NOMO-1 treated with dmso at 0.1 percent for 144 hours (cell line): Measurements from ENCODE around the gene ROBO2.

Source experiments
- DNase-seq: peaks from one replicate; lab custom pipeline; 2025; ENCODE audit not compliant: unreplicated experiment; lab: John Stamatoyannopoulos, UW

ROBO2 gene

DNA sequence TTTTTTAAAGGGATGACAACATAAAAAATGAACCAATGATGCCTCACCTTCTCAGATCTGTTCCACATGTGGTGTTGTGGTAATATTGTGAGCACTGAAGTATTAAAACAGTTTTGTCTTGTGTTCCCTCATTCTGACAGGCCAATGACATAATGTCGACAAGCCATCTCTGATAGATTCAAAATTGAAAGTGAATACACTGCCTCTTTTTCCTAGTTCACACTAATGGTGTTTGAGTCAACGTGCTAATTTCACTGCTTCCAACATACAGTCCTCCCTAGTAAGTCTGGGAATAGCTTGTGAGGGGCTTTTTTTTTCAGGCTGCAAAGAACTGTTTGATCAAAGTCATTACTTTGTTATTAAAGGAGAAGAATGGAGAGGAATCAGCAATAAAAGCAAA, 82.8 kb downstream of the ROBO2 start:
- no peak for DNase-seq

DNA sequence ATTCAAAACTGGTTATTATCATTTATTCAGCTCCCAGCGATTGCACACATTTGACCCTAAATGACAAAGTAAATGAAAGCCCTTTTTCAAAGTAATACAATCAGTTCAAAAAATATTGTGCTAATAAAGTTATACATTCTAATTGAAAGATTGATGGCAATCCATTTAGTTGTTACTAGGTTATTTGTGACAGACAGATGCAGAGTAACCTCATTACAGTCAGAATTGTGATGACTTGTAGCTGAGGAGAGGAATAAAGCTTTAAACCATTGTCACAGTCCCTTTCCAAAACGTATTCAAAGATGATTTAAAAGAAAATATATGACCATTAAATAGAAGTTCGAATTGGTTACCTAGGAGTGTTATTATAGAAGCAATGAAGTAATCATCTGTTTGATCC, 86.1 kb downstream of the ROBO2 start:
- no peak for DNase-seq

DNA sequence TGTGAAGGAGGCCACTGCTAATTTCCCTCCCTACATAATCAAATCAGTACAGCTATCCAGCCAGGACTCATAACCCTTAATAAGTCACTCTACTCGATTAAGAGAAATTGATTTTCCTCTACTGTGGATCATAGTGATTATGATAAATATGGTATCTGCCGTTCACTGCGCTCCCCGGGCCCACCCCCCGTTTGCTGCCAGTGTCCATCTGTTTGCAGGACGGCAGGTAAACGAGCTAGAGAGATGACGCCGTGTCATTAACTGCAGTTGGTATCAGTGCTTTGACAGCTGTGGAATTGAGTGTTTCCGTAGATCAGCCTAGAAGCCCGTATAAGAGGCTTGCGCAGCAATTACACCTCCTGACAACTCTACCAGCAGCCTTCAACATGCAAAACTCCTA, 94.9 kb downstream of the ROBO2 start:
- no peak for DNase-seq

DNA sequence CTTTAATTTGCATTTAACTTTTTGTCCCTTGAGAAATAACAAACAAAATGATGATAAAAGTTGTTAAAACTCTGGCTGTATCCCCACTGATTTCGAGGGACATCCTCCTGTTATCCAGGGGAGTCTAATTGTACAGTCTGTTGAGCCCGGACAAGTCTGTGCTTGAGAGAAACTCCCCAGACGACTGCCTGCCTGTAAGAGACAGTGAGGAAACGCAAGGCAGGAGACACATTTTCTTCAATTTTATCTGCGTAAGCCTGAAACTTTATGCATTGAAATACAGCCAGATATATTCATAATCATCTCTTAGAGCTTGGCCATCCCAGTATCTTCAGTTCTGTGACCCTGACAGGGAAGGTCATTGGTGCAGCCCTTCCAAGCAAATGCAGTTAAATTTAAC, 97.7 kb downstream of the ROBO2 start:
- no peak for DNase-seq

DNA sequence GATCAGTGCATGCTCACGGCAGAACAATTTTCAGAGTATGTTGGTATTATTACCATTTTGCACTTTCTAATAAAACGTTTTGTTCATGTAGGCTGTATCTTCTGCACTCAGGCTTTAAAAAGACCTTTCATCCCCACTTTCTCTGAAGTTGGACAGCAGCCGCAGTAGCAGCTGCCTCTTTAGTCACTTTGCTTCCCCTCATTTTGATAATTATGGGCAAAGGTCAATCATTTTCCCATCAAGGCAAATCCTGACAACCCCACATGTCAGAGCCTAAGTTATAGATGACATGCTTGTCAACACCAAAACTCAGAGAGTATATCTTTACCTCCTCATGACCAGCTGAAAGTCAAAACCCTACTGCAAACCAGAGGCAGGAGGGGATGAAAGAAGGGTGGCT, 99.7 kb downstream of the ROBO2 start:
- DNase-seq: no peak

DNA sequence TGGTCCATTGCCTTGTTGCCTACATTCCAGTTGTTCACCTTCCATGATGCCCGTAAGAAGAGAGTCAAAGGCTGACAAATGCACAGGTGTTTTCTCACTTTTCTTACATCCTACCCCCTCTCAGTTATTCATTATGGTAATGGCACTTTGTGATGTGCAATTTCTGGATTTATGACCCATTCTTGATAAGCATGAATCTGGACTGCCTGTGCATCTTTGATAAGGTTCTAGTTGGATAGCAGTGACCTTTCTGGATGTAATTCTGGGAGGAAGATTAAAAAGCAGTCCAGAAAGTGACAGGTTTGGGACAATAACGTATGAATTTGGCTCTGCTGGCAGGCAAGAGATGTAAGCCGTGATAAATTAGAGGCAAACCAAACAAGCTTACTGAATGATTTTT, 101.5 kb downstream of the ROBO2 start:
- no peak for DNase-seq

DNA sequence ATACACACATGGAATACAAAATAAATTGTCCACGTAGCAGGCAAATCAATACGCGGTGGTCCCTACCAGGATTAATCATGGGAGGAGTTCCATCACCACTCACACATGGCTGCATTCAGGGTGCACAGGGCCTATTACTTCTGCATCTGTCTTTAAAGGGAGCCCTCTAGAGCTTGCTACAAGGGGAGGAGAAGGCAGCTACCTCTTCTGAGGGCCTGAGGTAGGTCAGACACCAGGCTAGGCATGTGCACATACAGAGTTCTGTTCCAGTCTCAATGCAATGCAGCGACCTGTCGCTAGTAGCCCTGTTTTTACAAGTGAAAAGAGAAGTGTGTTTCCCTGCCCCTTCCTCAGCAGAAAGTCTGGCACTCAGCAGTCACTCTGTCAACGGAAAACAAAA, 102.7 kb downstream of the ROBO2 start:
- DNase-seq: no peak

DNA sequence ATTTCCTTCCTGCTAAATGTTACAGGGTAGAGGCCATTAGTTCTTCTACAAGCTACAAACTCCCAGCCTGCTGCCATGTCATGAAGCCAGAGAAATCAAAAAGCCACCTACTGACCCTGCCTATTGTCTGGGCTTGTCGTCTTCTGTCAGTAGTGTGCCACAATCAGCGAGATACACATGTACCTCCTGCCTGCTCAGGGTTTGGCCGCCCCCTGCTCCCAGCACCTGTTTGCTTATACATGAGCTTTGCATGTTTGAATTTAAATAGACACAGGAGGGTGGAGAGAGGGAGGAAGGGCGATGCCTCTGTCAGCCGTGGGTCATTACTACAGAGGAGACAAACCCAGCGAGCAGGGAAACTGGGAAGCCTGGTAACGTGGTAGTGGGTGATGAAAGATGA, 106.1 kb downstream of the ROBO2 start:
- DNase-seq: no peak

DNA sequence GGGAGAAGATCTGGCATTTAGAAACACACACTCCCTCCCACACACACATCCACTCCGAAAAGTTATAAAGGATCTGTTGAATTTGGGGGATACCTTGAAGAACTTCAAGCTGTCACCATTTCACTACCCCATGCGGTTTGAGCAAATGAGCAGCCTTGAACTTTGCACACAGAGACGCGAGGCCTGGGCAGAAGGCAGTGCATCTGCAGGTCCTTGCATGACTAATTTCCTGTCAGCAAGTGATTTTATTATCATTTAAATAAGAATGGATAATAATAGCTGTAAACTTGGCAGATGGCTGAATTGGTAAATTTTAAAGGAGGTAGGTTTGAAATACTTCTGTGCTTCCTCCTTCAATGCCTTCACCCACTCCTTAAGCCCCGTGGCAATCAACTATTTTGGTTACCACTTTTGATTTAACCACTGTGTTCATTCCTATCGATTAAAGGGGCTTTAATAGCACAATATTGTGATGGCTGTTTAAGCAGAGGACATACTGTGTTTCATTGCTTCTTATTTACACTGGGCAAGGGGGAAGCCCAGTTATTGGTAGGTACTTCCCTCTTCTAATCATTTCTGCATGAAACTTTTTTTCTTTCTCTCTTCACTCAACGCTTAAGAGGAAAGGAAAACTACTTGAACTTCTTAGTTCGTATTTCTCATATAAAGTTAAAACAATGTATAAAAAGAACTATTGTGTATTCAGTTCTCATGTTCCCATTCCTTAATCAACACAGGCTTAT, 108.1 kb downstream of the ROBO2 start:
- no peak for DNase-seq

DNA sequence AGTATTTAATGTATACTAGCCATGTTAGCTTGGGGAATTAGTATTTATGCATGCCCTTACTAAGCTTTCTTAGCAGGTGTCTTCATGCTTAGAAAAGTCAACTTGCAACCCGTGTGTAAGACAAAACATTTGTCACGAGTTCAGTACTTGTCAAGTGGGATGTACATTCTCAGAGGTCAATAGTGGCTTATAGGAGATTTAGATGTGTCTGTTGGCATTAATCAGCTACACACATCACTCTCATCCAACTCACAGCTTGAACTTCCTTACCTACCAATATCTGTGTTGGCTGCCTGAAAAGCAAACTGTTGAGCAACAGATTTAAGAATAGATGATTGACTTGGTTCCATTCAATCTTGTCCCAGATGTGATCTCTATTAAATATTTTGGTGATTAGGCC, 109.5 kb downstream of the ROBO2 start:
- DNase-seq: no peak

DNA sequence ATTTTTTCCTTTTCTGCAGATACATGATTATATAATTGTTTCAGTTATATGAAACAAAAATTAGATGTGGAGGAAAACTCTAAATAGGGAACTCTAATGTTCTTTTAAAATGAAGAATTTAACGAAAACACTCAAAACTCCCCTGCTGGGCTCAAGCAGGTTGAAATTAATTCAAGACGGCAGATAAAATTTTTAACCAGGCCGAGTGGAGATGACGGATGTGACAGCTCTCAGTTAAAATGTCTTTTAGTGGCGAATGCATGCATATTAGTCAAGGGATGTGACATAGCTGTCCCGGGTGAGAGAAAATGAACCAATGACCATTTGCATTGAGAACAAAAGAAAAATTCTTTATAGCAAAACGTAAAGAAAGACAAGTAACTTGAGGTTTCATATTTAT, 110.1 kb downstream of the ROBO2 start:
- no peak for DNase-seq

DNA sequence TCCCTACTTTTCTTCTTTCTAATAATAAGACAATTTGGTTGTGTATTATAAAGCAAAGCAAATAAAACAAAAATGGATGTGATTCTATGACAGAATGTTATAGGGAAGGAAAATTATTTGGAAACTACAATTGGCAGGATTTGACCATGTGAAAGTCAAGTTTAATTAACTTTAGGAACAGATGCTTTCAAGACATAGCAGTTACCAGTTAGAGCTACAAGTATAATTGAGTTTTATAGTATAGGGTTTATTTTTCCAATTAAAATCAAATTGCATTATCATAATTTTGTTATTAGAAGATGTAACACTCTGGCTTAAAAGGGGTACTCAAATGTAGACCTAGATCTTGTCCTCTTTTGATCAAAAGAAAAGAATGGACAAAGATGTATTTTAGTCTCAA, 110.9 kb downstream of the ROBO2 start:
- DNase-seq: no peak

DNA sequence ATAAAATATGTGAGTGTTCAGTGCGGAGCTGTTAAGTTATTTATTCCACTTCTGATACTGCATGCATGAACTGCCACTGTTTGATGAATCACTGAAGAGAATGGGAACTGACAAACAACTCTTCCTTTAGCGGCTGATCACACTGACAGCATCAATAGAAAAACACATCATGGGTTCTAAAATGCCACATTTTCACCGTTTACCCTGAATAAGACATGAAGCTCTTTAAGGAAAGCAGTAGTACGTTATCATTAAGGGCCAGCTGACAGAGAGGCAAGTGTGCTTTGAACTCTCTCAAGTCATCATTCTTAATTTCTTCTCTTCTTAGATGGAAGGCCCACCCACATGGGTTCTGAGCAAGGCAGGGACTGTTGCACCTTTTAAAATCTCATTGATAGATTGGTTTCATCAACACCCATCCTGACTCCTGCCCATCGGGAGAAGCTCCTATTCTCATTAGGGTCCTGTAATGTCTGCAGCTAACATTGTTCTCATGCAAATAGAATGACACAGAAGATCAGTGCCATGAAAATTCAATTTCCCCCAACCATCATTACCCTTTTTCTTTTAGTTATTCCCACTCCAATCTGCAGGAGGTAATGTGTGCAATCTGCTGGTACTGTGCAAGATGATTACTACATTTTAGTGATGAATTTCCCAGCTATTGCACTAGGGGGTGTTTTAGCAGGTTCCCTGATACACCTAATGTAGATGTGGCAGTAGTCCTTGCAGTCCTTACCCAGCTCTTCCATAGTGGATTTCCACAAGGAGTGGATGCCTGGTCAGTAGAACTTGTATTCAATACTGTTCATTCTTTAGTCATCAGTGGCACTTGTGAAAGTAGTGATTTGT, 119.1 kb downstream of the ROBO2 start:
- no peak for DNase-seq

DNA sequence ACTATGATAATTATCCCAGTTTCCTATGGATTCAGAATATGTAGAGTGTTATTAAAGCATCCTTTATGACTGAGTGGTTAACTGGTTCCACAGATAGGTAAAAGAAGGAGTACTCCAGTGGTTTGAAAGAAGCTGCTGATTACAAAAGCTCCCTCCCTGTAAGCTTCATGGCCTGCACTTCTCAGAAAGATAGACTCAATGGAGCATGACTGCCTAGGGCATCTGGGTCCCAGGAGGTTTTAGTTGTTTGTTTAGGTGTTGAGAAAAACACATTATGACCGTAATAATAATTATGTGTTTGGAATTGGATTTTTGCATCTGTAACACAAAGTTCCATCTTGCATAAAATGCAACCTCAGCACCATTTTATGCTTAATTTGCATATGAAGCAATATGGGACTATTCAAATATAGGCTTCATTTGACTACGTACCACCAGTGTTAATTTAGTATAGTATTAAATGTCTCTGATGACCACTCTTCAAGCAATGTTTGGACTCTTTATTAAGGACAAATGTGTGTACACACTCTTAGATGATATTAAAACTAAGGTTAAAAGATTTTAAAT, 121.1 kb downstream of the ROBO2 start:
- DNase-seq: no peak

DNA sequence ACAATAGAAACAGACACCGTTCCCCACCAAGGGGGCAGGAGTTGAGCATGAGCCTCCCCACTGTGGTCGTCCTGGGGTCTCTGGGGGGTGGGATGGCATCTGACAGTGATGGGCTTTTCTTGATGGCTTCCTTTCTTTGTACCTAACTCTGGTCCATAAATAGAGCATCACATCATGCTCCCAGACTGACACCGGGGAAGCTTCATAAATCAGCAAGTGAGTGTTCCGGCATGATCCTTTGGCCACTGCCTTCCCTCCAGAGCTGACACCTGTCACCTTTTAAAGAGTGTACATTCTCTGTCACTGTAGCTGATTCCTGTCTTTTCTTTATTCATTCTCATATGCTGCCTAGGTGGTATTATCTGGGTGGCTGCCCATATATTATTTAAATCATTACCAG, 129.9 kb downstream of the ROBO2 start:
- DNase-seq: no peak

DNA sequence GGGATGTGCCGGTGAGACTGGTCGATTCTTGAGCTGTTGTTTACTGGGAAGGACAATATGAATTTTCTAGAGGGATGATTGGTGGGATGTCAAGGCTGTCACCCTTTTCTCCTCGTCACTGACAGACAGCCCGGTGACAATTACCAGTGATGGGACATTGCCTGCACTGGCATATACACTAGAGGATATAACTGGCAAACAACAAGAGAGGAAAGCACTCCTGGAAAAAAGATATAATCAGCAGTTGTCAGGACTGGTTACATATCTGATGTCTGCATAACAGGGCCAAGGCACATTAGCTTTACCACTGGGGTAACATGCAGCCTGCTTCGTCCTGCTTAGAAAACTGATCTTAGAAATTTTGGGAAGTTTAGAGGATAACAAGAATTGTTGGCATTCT, 131.1 kb downstream of the ROBO2 start:
- no peak for DNase-seq

DNA sequence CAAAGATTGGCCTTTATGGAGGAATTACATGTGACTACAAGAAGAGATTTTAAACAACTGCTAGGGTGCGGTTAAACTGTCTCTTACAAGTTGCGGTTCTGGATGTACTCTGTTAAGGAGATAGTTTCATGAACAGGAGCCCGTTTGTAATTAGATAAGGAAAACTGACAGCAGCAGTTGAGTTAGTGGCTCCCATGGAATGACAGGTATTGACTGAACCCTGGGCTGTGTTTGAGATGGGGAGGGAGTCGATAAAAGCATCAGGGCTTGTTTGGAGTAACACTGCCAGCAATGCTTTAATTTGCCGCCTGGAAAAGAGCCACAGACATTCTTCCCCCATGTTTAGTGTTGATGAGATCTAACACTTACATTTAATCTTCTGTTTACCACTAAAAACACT, 139.9 kb downstream of the ROBO2 start:
- DNase-seq: no peak

DNA sequence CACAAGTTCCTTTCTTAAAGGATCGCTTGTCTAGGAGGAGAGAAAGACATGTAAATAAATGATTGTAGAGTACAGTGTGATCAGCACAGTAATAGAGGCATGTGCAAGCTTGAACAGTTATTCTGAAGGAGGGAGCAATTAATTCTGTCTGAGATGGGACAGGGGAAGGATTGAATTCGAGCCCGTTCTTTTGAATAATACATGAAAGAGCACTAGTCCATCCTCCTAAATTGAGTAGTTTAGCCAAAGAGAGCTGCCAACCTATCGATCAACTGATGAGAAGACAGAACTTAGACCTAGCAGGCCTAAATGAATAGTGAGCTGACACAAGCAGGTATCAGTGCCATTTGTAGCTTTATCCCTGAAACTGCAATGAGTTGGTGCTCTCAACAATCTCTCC, 142.4 kb downstream of the ROBO2 start:
- no peak for DNase-seq

DNA sequence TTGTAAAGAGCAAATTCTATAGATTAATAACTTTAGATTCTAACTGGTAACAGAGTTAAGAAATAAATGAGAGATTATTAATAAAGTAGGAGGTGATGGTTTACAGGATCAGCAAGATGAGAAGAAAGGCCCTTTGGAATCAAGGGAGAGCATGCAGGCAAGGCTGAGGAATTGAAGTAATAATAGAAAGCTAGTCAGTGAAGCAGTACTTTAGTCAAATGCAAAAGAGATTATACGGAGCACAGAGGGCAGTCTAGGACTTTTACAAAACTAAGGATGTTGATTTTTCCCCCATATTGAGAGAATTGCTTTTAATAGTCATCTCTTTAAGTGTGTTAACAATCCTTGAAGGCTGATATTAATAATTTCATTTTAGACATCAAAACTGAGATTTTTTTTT, 146.4 kb downstream of the ROBO2 start:
- DNase-seq: no peak

DNA sequence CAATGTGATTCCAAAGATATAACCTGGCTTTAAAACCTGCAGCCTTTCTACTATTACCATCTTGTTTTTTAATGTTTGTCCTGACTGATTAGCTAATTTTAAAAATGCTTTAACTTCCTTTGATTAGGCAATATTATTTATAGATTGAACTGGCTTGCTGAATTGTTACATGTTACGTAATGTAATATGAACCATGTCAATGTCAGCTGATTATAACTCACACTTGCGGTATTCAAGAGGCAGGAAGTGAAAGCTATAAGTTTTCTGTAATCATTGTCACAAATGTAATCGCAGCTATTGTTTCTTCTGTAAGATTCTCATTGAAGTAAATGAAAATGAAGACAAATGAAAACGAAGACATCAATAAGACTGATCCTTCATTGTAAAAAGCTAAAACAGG, 146.8 kb downstream of the ROBO2 start:
- peak; percentile 5 for DNase-seq

DNA sequence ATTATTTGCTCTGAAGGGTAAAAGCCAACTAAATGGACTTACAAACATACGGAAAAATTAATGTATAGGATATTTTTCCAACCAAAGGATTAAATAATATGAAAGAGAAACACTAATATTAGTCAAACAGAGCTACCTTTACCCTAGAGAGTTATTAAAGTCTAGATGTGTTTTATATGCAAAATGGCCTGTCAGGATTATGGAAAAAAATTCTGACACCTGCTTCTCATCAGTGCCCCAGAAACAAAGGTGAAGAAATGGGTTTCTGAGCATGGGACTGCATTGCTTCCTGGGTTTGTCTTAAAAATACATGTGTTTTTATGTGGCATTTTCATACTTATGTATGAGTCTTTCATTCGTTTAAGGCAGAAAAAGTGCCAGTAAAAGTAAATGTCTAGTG, 148.3 kb downstream of the ROBO2 start:
- DNase-seq: no peak

DNA sequence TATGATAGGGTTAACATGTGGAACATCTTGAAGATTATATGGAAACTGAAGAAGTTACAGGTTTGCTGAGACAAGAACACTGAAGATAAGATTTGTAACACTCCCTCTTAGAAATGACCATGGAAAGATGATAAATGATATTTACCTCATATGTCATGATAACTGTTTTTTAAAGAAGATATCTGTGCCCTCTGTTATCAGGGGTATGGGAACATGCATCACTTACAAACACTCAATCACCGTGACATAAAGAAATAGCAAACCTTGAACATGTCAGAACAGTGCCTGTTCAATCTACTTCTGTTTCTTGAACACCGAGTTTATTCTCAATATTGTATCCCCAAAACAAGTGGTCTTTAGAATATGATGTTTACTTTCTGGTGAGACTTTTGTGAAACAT, 149.4 kb downstream of the ROBO2 start:
- DNase-seq: no peak
